HG02938 (cell line): ENCODE results near the gene TMEM181.
"Not testable (repeated sequence)": the region's sequence is repeated elsewhere in the genome, so short reads cannot be mapped to it uniquely, and the experiment has no call there.

Experiments used
- ATAC-seq: cut with Tn5 transposase; IDR thresholded peaks from one replicate; pipeline ENCODE4 v1.9.1; 2021; ENCODE audit warnings: mild to moderate bottlenecking, moderate library complexity; ENCODE audit not compliant: unreplicated experiment

Gene TMEM181

DNA sequence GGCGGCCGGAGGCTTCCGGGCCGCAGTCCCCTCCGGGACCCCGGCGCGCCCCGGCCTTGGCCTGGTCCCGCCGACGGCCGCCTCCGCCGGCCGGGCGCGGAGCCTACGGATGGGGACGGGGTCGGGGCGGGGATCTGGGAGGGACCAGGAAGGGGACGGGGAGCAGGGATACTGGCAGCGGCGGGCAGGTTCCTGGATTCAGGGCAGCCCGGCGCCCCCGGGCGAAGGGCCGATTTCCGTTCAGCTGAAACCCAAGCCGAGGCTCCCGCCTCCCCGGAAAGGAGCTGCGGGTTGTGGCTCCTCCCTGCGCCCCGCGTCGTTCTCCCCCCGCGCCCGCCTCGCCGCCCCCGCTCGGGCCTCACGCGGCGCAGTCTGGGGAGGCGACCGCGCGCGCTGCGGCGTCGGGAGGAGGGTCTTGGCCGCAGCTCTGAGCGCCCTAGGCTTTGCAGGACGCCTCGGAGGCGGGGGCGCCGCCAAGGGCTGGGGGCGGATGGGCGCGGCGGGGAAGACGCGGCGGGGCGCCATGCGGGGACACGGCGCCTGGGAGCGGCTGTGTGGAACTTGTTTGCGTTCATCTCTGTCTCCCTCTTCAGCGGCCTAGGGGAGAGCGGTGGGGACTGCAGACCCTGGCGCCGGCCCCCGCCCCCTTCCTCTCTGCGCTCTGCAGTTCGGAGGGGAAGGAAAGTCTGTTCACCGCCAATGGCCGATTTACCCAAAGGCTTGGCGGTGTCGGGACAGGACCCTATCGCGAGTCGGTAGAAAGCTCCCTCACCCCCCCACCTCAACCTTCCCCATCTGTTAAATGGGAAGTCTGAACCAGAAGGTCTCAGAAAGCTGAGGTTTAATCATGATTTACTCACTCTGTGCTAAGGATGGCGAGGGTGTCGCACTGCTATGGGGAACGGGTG lies 22.7 kb upstream of the TMEM181 start:
- ATAC-seq: no peak

DNA sequence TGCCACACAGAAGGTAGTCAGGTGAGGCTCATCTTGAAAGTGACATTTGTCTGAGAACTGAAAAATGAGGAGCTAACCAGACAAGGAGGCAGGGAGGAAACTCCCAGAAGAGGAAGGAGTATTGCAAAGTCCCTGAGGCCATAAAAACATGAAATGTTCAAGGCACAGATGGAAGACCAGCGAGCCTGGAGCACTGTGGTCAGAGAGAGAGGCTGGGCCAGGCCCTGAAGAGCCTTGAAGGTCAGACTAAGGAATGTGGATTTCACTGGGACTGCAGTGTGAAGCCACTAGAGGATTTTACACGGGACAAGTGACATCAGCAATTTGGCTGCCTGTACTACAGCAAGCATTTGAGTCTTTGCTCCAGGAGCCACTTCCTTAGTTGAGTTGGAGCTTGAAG lies 21.1 kb upstream of the TMEM181 start:
- ATAC-seq: no peak

DNA sequence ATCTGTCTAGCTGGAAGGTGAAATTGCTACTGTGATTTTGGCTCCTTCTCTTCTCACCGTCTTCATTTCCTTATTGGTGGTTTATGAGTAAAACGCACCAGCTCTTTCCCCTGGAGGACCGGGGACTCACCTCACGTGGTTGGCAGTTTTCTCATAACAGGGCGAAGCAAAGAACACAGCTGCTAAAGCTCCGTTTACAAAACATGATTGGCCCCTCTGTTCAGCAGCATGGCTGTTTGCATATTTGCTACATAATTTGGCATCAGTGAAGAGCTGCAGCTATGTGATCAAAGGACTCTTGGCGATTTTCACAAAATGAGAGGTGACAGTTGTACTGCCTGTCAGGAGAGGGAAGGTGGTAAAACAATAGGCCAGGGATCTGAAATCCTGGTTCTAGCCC lies 20.5 kb upstream of the TMEM181 start:
- ATAC-seq: no peak

DNA sequence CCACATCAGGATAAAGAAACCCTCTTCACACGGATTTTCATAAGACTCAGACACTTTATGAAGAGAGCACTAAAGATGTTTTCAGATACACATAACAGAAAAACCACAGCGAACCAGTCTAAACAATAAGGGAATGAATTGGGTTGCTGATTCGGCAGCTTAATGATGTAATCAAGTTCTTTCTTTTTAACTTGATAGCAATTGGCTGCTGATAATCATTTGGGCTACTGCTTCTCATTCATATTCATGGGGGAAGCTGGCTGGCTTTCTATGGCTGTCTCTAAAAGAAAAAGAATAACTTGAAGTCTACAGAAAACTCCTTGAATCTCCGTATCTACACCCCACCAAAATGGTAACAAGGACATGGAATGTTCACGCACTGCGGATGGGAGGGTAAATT lies 20.0 kb upstream of the TMEM181 start:
- ATAC-seq: no peak

DNA sequence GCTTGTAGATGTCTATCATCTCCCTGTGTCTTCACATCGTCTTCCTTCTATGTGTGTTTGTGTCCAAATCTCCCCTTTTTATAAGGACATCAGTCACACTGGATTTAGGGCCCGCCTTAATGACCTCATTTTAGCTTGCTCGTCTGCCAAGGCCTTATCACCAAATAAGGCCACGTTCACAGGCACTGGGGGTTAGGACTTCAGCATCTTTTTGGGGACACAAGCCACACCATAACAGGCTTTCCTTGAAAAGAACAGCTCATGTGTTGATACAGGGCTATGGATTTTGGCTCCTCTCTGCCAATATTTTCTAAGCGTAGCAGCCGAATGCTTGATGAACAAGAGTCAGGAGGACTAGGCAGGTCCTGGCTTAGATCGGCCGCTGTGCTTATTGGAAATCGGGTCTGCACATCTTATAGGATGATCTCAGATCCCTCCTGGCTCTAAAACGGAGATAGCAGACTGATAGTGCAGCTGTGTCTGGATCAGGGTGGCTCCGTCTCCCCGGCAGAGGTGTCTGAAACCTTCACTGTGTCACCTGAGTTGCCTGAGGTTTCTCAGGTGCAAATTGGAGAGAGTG lies 16.2 kb upstream of the TMEM181 start:
- no peak for ATAC-seq

DNA sequence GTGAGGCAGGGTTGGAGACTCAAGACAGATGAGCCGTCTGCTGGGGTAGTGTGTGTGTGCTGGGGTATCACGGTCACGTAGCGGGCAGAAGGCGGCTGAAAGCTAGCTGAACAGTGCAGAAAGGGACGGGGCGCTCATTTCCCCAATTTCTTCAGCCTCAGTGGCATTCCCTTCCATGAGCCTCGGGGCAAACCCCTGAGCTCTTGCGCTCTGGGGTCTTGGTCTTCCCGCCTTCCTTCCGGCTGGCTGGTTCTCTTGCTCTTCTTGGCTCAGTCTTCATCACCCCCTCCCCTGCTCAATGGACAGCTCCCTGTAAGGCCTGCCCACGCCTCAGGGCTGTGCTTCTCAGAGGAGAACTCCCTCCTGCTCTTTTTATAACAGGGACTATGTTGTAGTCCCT lies 15.5 kb upstream of the TMEM181 start:
- no peak for ATAC-seq

DNA sequence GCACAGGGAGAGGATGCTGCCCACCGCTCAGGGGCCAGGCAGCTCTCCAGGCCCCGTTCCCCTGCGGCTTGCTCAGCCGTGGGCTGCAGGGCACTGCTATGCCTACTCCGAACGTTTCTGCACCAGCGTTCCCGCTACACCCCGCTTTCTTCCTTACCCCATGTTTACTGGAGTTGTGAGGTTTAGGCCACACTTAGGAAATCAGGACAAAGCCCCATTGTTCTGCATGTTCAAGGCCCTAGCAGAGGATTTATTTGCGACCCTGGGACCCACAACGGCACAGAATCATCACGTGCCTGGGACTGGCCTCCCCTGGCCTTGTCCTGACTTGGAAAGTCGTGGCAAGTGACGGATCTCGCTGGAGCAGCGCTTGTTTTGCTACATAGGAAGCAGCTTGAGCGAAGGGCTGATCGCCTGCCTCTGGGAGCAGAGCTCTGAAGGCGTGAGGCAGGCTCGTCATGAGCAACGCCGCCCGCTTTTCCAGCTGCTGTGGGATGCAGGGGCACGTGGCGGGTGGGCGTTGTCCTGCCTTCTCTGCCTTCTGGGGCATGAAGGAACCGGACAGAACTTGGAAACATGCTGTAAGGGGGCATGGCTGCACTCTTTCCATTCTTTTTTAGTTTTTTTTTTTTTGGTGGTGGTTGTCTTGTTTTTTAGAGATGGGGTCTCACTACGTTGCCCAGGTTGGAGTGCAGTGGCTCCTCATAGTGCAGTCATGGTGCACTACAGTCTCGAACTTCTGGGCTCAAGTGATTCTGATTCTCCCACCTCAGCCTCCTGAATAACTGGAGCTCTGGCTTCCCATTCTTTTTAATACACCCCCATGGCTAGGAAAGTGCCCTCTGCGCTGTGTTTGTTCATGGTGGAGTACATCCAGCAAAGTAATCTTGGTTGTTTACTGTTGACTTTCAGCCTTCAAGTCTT lies 14.6 kb upstream of the TMEM181 start:
- no peak for ATAC-seq

DNA sequence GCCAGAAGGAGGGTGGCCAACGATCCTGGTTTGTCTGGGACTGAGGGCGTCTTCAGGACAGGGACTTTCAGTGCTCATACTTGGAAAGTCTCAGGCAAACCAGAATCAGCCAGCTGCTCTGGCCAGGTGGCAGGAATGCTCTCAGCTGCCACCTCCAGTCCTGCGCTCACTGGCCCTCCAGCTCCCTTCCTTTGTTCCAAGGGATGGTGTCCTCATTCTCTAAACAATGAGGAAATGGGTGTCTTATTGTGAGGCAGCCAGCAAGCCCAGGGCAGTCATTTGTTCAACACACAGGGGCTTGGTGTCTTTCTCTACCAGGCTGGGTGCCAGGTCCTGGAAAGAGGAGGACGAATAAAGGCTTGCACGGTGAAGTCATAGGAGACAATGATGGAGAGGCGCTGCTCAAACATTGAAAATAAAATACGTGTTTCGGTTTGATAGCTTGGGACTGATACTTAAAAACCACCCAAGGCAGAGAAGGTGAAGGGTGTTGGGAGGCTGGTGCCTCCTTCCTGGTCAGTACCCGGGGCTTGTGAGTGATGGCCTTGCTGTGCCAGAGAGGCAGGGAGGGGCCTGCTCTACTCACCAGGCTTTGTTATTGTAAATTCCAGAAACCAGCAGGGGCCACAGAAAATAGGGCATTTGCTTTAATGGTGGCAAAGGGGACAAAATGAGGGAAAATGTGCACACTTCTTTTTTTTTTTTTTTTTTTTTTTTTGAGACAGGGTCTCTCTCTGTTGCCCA lies 11.3 kb upstream of the TMEM181 start:
- ATAC-seq: no peak

DNA sequence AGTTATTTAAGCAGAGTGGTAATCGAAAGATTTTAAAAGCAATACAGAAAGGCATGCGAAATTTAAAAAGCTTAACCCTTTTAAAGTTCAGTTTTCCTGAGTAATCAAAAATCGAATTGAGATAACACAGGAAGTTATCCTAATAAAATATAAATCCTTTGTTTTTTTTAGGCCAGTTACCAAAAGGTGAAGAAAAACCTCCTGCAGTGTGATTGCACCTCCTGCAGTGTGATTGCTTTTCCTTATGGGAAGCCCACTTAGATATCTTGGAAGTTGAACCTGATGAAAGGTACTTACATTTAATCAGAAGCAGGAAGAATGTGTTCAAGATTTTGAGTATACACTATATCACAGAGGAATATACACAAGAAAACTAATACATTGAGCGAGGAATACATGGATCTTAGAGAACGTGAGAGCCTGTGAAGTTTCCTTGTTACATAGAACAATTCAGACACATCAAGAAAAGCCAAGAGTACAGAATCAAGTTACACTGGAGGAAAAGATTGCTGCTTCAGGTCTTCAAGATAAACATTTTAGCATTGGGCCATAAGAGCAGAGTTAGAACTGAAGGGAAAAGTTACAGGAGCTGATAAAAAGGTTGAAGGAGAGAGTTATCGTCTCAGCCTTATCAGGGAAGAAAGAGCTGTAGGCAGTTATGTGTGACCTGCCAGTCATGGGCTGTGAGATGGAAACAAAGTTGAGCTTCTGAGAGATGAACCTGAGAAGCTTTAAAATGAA lies 7.7 kb upstream of the TMEM181 start:
- no peak for ATAC-seq

DNA sequence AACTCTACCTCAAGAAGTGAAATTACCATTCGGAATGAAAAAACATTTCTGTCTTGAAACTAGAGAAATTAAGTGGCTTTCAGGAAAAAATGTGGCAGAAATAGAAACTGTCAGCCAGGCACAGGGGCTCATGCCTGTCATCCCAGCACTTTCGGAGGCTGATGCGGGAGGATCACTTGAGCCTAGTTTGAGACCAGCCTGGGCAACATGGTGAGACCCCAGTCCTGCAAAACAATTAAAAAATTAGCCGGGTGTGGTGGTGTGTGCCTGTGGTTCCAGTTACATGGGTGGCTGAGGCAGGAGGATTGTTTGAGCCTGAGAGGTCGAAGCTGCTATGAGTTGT lies 7.1 kb upstream of the TMEM181 start:
- ATAC-seq: no peak

DNA sequence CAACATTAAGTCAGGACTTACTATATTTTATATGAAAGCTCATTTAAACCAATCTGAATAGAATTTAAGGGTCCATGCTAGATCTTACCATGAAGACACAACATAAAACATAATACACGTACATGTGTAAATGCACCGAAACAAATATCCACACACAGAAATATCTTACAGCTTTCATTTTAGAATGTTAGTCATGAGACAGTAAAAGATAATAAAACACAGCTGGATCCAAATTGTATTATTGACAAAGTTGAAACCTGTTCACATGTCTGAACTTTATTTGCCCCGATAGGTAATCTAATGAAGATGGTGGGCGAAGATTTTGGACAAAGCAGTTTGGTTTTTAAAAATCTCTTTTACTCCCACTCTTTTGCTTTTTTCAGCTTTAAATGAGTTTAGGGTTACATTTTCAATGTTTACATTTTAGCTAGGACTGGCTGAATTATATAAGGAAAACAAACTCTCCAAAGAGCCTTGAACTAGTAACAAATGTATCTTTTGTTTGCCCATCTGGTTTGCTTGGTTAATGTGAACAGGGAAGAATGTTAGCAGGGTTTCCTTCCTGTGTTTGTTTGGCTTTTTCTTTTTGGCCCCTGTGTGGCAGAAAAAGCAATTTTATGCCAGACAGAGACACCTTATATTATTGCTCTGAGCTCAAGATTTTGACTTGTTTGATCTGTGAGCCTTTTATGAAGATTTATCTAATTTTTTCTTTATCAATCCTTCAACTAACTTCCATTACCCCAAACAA lies 5.1 kb upstream of the TMEM181 start:
- ATAC-seq: no peak

DNA sequence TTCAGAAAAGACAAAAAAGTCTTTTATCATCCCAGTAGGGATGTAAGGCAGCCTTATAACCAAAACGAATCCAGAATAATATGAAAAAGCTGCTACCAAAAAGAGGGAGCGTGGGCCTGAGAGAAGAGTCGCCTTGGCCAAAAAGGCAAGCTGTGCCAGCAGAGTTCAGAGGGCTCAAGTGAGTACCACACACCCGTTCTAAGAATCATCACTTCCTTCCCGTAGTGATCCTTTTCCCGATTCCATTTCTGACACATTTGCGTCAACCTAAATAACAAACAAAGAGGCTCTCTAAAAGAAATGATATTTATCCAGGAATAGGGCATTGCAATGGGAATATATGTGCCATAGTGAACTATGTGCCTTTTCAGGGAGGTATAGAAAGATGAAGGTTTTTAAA lies 3.8 kb upstream of the TMEM181 start:
- no peak for ATAC-seq

DNA sequence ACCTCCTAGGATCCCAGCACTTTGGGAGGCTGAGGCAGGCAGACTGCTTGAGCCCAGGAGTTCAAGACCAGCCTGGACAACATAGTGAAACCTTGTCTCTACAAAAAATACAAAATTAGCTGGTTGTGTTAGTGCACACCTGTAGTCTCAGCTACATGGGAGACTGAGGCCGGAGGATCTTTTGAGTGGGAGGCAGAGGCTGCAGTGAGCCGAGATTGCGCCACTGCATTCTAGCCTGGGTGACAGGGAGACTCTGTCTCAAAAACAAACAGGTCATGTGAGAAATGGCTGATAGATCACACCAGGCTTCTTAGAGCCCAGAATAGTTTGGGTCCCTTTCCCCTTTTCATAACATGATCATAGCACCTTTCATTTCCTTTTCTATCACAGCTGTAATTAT lies 2.8 kb upstream of the TMEM181 start:
- ATAC-seq: not testable (repeated sequence)

DNA sequence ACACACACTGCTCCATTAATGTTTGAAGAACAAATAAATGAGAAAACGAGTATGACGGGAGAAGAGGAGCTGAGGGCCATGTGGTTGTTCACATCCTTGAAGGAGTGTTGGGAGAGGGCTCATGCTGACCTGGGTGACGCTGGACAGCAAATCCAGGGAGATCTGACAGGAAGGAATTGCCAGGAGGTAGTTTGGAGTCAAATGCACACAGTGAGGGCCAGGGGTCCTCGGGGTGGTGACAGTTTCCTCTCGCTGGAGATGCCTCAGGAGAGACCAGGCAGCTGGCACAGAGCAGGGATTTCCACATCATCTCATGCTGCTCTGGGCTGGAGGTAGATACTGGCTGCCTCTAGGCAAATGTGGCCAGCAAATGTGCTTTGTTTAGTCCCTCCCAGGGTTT lies 2.0 kb upstream of the TMEM181 start:
- no peak for ATAC-seq

DNA sequence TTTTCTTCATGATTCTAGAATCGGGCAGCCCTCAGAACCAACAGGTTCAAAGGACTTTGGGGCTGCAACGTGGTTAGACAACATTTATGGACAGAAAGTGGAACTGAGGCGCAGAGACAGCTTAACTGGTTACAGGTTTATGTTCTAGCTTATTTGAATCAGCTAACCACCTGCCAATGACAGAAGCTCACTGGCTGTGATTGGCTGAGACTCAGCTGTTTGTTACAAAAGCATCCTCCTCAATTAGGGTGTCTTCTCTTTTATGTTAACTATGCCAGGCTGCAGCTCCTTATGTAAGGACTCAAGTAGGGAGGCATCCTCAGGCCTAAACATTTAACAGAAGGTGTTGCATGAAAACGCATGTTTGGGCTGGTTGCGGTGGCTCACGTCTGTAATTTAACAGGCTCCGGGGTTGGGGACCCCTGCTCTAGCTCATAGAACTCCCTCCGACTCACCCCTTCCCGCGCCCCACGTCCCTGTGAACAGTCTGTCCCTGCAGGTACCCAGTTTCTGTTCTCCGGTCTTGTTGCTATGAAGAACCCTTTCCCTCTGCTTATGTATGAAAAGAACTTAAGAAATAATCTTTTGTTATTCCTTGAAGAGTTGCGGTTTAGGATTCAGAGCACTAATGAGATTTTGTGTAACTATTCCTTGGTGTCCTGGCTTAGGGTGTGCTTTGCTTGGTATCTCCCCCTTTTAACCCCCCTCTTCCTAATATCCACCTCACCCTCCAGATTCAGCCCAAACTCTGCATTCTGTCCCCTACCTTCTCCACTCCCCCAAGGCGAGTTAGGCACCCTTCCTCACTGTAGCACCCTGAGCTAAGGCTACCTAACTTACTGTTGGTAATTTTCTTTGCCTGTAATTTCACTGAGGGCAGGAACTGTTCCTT lies 1.2 kb upstream of the TMEM181 start:
- no peak for ATAC-seq

DNA sequence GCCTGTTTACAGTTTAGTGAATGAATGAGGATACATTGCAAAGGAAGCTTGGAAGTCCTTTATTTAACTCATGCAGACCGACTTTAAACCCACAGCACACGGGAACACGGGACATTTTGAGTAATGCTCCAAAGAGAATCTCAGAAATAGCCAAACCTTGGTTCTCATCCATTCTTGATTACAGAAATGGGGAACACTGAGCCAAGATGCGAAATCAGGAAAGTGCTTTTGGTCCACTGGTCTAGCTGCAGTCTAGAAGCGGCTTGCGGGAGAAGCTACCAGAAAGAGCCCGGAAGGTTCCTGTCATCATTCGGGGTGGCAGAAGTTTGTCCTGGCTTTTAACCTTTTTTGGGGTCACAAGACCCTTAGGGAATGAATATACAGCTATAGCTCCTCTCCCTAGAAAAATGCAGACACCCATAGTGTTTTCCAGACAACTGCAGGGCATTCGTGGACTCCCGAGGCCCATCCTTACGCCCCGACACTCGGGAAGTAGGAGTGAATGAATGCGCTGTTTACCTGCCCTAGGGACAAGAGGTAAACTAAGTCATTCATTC lies 475 bp upstream of the TMEM181 start:
- ATAC-seq: no peak

DNA sequence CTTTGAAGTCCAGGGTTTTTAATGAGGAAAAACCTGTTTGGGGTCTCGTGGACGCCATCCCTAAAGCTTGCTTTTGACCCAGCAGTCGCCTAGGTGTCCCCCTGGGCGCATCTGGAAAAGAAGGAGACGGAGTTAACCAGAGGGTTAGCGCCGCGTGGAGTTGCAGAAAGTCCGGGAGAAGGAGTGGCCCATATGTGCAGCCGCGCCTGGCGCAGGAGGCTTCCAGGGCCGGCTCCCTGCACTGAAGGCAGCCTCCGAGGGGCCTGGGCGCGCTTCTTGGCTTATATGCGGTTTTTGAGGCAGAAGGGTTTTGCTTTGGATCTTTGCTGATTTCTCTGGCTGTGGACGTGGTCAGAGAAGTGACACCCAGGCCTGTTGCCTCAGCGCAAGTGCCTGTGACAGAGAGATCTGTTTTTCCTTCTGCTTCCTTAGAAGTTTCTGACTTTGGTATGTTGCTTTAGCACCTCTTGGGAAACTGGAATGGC lies 987 bp downstream of the TMEM181 start:
- ATAC-seq: no peak

DNA sequence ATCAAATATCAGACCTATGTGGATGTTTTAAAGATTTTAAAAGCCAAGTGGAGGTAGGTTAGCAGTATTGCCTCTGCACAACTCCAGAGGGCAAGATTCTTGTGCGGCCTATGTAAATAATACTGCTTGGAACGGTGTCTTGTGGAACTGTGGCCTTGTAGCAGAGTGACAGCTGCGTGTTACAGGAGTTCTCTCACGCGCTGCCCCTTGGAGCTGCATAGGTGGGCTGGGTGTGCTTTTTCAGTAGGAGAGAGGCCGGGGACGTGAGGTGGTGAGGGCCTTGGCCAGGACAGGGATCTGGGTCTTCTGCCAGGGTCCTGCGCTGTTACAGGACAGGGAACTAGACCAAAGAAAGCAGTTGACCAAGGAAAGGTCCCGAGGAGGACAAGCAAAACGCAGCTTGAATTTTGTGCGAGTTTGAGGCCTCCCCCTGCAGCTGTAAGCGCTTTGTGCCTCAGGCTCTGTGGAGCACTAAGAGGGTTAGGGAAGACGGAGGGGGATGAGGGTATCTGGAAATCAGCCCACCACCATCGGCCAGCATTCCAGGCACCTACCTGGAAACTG lies 1.5 kb downstream of the TMEM181 start:
- ATAC-seq: no peak
